ENCODE results near the gene SRGAP2C.
"Not testable (repeated sequence)": the region's sequence is repeated elsewhere in the genome, so short reads cannot be mapped to it uniquely, and the experiment has no call there.

Gene SRGAP2C

DNA sequence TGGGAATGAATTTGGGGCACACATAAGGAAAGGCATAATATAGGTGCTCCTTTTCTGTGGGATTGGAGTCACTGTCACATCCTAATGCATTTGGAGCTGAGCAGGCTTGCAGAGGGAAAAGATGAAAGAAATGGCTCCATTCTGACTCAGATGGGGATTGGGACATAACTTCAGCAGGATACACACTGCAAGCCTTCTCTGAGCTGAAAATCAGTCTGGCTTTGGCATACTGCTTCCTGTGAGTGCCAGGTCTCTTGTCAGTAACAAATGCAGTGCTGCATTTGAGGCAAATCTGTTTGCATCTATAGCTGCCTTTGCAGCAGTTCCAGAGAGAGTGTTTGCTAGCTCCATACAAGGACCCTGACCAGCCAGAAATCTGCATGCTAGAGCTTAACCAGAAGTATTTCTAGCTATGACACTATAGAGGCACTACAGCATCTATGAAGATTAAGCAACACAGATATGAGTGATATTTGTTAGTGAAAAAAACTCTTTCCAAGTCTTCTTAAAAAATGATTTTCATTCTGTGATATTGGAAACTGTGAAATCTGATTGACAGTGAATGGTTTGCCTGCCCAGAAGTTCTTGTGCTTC lies 98.9 kb downstream of the SRGAP2C start:
- DNase-seq, result not testable (repeated sequence)

DNA sequence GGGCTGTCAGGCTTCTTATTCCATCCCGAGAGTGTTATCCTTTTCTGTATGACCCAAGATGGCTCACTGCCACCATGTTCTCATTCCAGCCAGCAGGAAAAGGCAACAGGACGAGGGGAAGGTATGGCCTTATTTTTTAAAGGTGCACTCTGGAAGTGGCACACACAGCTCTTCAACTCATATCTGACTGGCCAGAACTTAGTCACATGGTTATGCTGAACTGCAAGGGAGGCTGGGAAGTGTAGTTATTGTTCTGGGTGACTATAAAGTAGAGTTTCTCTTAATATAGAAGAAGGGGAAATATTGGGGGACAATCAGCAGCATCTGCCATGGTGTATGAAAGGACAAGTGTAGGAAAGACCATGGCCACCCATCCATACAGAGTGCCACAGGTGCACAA lies 107.8 kb downstream of the SRGAP2C start:
- DNase-seq, result not testable (repeated sequence)

DNA sequence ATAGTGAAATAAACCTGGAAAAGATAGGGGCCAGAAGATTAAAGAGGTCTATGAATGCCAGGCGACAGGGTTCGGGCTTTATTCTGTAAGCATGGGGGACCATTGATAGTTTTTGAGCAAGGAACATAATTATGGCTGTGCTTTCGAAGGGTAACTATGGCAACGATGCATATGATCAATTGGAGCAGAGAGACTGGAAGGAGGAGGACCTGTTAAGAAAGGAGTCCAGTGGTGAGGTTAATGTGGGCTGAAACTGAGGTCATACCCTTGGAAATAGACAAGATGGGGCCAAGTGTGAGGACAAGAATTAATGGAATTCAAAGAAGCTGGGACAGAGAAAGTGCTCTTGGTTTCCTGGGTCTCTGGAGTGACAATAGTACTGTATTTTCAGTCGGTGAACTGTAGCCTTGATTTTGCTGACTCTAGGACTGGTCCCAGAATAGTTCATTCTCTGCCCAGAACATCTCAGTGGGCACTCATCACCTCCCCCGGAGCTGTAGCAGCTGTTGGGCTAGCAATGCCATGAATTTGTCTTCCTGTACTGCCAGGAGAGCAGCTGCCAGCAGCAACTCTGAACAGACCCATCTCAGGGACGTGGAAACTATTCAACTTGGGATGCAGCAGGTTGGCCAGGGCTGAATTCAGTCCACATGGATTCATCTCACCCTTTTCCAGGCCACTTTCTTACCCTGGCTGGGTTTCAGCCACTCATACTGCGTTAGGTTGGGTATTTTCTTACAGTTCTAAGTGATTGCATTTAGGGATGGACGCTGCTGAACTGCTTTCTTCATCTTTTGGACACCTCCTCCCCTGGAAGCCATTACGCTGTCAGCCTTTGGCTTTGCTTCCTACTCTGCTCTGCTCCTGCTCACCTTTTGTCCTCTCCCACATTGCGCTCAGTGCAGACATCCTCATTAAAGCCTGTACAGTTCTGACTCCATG lies 108.8 kb downstream of the SRGAP2C start:
- DNase-seq, result not testable (repeated sequence)

DNA sequence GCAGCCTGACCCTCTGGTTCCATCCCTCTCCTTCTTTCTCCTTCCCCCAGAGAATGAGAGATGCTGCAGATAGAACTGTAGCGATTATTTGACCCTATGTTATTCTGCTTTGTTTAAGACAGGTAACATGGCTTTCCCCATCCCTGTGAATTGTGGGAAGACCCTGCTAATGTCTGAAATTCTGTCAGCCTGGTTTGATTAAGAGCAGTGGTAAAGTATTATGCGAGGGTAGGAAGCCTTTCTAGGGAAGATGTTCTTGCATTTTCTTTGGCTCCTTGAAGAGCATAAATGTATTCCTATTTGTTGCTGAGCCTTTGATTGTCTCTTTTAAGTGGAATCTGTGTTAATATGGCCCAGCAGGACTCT lies 109.4 kb downstream of the SRGAP2C start:
- DNase-seq, result not testable (repeated sequence)

DNA sequence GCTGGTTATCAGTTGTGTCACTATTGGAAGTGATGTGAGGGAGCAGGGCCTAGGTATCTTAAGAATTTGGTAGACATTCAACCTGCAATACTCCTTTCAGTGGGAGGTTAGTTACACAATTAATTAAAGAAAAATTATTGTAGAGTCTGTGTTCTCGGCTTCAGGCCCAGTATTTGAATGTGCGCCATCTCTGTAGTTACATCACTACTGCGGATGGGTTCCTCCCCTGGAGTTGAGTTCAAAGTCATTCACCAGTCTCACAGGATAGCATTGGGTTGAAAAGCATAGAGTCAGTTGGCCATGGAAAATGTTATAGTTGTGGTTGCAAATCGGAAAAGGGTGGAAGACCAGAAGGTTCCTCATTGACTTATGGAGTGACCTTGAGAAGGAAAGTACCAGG lies 111.8 kb downstream of the SRGAP2C start:
- not testable (repeated sequence) for DNase-seq

DNA sequence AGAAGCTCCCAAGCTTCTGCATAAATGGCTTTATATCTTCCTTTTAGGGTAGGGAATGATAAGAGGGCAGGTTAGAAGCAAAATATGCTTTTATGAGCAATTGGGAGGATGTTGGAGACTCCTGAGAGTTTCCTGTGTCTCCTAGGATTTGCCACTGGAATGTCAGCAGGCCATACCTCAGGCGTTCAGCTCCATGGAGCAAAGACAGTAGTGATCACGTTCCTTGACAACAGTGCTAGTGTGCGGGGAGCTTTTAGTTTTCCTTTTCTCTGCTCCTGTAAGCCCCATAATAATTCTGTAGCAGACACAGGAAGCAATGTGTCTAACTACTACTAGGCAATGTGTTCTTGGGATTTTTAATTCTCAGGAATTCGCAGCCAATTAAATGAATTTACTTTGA lies 113.8 kb downstream of the SRGAP2C start:
- not testable (repeated sequence) for DNase-seq

DNA sequence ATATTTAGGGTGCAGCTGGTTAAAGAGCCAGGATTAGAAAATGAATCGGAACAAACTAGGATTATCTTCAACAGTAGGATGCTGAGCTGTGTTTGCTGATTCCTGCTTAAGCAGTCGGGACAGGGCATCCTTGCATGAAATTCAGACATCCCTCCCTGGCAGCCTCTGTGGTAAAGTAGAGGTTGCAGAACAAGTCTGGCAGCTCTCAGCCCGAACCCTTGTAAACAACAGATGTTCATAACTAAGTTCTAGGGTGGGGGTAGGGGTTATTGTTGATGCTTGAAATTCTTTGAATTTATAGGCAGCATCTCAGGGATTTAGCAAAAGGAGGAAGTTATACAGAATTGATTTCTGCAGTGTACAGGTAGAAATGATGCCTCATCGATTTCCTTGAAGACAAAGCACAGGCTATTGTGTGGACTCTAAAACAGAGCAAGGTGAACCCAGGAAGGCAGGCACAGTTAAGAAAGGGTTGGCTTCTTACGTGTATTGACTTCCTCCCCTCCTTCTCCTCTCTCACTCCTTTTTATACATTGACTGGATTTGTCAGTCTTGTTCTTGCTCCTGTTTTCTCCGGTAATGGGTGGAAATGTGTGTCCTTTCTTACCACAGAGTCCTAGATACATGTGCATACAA lies 114.9 kb downstream of the SRGAP2C start:
- DNase-seq, result not testable (repeated sequence)

DNA sequence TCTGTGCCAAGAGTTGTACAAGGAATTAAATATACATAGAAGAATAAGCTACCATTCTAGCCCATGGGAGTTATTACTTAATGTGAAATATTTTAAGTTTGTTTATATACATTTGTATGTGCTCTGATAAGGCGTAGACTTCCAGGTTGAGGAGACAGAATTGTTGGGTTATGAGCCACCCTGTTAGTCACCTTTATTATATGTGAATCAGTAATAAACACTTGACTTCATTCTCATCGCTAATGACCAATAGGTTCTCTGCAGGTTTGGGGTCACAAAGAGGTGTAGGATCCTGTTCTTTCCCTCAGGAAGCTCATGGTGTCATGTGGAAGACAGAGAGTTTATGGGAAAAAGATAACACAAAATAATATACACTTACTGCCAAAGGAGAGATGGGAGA lies 117.1 kb downstream of the SRGAP2C start:
- DNase-seq, result not testable (repeated sequence)

DNA sequence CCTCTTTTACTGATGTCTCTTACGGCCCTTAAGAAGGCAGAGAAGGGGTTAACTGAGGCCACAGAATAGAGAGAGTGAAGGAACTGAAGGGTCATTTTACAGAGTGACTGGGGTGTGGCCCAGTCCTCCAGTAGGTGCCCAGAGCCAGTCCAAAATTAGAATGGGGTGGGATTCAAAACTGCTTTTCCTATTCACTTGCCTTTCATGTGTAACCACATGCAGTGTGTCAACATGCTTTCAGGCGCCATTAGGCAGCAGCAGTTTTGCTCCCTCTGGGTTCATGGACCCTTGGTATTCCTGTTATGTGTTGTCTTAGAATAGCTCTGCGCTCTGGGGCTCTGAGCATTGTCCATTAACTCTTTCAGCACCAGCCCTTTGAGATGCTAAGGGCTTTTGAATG lies 123.0 kb downstream of the SRGAP2C start:
- DNase-seq, result not testable (repeated sequence)

DNA sequence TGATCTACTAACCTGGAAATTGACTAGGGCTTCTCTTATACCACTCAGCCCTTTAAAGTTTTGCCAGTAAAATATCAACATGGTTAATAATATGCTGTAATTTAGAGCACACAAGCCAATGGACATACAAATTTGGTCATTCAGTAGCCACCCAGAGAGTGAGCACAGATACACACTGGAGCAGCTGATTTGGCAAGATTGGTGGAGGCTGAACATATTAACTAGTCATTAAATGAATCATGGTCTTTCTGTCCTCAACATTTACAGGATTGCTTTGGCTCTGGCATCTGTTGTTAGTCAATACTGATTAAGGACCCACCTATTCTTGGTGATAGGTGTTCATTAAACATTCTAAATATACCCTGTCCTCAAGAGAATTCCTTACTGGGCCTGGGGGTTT lies 130.7 kb downstream of the SRGAP2C start:
- not testable (repeated sequence) for DNase-seq

DNA sequence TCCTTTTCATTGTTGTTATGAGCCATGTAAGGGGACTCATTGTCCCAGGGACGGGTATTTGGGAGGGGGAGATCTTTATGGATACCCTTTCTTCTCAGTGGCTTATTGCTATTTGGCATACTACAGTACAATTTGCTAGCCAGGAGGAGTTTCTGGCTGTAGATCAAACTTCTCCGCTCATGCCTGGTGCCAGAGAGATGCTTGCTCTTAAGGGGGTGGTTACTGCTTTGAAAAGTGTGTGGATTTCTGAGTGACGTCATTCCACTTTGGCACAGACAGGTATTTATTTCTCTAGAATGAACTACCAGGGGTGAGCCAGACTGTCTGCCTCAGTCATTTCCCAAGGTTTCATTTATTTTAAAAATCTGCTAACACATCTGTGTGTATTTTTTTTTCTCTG lies 131.3 kb downstream of the SRGAP2C start:
- DNase-seq, result not testable (repeated sequence)

DNA sequence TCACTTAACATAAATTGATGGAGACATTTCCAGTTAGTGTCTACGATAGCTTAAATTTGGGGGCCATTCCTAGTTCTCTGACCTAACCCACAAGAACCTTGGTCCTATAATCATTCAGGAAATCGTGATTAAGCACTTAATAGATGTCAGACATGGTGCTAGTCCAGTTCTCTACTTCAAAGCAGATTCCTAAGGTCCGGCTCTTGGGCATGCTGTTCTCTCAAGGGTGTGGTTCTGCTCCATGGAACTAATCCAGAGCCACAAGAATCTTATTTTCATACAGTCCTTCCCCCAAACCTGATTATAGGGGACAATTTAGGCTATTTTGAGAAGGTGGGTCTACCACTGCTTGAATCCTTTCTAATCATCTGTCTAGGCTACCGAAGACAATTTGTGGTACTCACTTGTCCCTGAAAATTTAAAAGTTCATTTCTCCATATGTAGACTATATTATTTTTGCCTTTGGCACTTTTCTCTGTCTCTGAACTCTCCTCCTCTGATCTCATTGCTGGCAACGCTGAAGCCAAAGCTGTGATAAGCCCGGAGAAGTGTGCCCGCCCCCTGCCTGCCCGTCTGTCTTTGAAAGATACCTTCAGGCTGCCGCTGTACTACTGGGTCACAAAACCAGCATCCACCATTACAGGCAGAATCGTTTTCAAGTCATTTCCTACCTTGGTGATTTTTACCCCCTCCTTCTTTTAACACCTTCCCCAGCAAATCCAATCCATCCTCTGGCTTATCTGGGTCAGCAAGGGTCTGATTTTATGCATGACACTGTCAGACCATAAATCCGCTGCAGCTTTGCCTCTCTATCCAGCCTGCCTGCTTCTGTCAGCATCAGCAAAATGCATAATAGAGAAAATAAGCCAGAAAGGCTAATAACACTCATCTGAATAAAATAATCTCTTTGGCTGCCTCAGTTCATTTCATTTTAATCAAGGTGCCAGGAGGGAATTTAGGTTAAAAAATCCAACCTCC lies 133.0 kb downstream of the SRGAP2C start:
- not testable (repeated sequence) for DNase-seq

DNA sequence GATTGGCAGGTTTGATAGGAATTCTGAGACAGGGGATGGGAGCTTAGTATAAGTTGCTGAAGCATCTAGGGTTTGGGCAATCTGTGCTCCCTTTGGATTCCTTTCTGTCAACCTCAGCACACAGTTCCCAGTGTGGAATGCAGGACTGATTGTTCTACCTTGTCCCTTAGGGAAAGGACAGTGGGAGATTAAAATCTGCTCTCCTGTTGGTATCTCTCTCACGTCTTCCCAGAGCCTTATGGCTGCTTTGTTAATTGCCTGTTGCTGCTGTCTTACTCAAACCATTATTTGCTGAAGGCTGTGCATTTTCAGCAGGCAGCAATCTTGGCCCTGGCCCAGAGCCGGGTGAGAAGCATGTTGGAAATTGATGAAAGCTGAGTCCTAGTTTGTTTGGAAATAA lies 133.9 kb downstream of the SRGAP2C start:
- DNase-seq, result not testable (repeated sequence)

DNA sequence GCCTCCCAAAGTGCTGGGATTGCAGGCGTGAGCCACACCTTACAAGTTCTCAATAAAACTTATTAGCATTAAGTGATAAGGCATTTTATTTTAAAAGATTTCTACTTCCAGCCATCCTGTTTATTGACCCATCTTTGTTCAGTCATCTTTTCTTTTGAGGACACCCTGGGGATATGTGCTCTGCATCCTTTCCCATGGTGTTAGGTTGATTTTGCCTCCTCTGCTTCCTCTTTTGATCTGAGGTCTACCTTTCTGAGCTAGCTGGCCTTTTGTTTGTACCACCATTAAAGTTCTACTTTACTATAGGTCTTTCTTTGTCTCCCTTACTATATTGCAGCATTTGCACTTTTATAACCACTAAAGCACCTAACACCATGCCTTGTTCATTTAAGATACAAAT lies 136.9 kb downstream of the SRGAP2C start:
- not testable (repeated sequence) for DNase-seq

DNA sequence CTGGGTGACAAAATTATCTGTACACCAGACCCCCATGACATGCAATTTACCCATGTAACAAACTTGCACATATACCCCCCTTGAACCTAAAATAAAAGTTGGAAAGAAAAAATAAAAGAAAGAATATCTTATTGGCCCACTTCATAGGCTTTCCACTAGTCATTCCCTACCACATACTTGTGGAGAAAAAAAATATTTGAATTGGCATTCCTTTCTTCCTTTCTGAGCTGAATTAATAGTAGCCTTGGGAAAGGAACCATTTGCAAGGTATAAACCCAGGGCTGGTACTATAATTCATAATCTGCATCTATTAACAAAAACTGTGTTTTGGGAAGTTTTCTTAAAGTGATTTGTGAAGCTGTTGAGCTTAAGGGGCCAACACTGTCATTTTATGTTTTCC lies 140.0 kb downstream of the SRGAP2C start:
- DNase-seq, result not testable (repeated sequence)

DNA sequence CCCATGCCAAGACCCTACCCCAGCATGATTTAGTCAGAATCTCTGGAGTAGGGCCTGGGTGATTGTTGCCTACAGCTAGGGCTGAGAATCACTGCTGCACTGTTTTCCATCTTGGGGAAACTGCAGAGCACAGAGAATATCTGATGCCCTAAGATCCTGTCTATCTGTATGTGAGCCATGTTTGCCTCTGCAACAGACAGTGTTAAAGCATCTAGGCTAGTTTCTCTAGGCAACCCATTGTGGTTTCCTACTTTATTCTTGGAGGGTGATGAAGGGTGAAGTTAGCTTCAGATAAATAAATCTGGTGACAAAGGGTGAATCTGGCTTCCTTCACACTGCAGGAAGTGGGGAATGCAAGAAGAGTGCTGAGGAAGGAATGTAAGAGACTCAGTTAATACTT lies 147.4 kb downstream of the SRGAP2C start:
- DNase-seq, result not testable (repeated sequence)

DNA sequence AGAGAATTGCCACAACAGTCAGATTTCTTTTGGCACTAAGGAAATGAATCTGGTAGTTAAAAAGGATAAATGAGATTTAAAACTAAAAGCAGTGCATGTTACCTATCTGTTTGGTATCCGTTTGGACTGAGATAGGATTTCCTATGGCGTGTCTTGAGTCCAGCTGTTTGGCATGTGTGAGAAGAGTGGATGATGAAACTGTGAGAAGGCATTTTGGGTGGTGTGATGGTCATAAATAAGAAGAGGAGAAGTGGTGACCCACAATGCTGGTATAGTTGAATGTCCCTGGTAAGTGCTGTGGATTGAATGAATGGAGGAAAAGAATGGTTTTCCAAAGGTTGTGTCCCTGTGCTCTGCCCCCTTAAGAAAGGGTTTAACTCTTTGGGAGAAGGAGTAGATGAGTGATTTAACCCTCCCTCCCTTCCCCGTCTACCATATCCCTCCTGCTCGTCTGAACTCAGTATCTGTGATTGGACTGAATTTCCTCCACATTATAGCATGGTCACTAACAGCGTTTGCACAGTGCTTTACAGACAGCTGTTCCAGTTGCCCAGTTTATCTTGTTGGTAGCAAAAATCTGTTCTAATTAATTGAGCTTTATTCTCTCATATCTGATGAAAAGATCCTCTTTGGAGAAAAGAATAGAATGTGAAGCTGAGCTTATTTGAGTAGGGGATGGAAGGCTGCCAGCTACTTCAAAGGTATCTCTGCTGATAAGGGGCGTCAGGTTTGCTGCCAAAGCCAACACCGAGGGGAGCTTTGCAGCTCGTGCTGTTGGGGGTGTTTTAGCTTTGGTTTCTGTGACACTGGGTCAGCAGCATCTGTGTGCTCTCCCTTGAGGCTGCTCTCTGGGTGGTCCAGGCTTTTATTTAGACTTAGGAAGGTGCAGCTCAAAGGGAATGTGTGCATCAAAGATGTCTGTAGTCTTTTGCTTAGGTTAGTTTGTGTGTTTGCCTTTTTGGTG lies 148.1 kb downstream of the SRGAP2C start:
- DNase-seq, result not testable (repeated sequence)

DNA sequence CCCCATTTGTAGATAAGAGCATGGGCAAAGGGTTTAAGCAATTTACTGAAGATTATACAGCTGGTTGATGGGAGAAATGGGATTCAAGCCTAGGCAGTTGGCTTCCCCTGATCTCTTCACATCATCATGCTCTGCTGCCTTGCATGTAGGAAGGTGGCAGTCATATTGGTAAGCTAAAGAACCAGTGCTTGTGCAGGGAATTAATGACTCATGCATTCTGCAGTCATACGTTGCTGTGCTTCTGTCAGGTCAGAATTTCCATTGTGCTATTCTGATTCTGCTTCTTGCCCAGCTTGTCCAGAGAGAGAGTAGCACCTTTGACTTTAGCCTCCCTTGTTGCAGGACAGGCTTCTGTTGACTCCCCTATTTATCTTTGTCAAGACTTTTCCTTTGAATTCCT lies 153.2 kb downstream of the SRGAP2C start:
- not testable (repeated sequence) for DNase-seq

DNA sequence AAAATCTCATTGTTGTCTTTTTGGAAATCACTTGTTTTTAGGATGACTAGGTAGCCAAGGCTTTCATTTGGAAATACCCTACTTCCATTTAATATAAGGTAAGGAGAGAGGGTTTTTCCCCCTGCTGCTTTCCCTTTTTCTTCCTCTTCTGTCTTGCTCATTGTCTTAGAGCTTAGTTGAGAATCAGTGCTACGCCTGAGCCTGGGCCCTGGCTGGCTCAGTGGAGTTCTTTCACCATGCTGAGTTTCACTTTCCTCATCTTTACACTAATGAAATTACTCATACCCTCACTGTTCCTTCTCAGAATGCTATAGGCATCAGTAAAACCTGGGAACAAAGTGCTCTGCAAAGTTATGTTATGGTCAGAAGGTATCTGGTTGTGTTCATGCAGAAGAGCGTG lies 154.8 kb downstream of the SRGAP2C start:
- not testable (repeated sequence) for DNase-seq

DNA sequence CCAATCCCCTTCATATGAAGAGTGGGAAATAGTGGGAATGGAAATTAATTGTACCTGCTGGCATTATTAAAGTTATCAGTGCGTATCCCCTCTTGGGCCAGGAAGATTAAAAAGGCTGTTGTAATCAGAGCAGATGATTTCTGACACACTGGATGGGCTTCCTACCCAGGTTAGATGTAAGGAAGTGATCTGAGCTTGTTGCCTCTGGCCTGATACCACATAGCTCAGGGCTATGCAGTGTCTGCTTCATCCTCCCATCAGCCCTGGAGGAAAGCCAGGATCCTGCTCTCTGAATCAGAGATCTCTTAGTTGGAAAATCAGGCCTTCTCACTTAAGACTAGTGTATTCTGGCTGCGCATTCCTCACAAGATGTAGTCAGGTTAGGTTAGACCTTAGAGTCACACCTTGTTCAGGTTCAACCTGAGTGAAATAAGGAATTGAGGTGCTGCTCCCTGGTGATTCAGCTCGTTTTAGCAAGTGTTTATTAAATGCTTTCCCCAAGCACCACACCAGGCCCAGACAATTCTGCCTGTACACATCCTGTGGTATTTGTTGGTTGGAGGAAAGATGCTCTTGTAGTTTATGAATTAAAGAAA lies 158.6 kb downstream of the SRGAP2C start:
- not testable (repeated sequence) for DNase-seq

DNA sequence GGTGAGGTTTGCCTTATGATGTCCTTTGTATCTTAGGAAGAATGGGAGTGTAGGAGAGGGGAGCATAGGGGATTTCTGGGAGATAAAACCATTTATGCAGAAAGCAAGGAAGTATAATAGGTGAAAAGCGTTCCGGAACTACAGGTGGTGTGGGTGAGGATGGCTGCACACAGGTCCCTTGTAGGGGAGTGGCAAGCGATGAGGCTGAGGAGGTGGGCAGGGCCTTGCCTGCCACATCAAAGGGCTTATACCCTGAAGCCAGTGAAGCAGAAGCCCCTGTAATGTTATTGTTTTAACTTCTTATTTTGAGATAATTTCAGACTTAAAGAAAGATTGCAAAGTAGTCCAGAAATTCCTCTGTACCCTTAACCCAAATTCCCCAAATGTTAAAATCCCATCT lies 159.6 kb downstream of the SRGAP2C start:
- not testable (repeated sequence) for DNase-seq

Measured in DMS153 (cell line).